CD1c-positive myeloid dendritic cell (primary cell): ENCODE data around the gene PSMA4.
"Not testable (repeated sequence)": the region's sequence is repeated elsewhere in the genome, so short reads cannot be mapped to it uniquely, and the experiment has no call there.

Source experiments
- DNase-seq: peaks from one replicate; pipeline ENCODE4 v3.0.0-alpha.2; 2016; ENCODE audit errors: extremely low spot score

The PSMA4 gene

DNA sequence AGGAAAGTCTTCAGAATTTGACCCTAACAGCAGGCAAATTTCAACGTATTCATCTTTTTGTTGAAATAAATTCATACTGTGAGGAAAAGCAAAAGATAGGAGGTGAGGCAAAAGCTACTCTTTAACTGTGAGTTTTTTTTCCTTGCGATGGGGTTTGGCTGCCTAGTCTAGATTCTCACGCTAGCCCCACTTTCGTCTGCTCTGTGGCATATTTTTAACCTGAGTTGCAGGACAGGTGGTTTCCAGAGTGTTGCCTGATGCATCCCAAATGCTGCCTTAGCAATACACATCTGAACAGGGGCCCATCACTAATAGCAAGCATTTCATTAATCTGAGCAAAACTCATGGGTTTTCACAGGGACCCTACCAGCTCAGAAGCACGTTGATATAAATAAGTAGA, 11.7 kb downstream of the PSMA4 start:
- DNase-seq: no peak

GRCh38 chr15:78552597-78552996, 12.4 kb downstream of the PSMA4 start:
- no peak for DNase-seq

- not testable (repeated sequence) for DNase-seq
Observed at GRCh38 chr15:78560201-78560600, 20.0 kb downstream of the PSMA4 start.

DNA sequence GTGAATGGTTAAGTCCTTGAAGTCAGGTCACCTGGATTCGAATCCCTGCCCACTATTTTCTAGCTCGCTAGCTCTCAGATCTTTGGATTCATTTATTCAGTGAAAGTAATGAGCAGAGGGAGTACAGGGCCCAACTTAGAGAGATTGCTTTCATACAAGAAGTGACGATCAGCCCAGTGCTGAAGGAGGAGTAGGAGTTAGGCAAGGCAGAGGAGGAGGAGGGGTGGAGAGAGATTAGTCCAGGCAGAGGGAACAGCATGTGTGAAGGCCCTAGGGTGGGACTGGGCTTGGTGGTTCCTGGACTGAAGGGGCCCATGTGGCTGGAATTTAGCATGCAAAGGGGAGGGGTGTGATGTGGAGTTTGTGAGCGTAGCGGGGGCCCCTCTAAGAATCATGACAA, 21.2 kb downstream of the PSMA4 start:
- no peak for DNase-seq

GRCh38 chr15:78563092-78563491, 22.8 kb downstream of the PSMA4 start:
- DNase-seq: no peak

GRCh38 chr15:78564743-78565096, 24.5 kb downstream of the PSMA4 start:
- no peak for DNase-seq

- peak; percentile 85 for DNase-seq
Observed at GRCh38 chr15:78565097-78565950, 25.1 kb downstream of the PSMA4 start, which contains the start of gene CHRNA5. Gene CHRNA5, plus strand, starts transcription at chr15:78565520. Its CDS starts 200 bp downstream, at chr15:78565720.

GRCh38 chr15:78565951-78566774, 25.9 kb downstream of the PSMA4 start:
- DNase-seq: peak; percentile 8

DNA sequence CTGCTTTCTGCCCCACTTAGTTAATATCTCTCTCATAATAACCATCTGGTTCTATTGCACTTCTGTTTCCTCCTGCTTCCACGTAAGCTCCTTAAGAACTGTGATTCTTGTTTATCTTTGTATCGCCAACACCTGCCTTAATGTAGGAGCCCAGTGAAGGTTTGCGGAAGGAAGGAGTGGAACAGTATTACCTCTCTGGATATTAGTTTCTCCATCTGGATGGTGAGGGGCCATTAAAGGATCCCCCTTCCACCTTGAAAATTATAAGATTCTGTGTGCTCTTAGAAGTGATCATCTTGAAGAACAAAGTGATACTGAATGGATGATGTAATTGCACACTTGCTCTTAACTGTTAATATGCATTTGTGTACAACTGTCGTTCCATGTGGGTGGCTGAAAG, 27.3 kb downstream of the PSMA4 start:
- no peak for DNase-seq

DNA sequence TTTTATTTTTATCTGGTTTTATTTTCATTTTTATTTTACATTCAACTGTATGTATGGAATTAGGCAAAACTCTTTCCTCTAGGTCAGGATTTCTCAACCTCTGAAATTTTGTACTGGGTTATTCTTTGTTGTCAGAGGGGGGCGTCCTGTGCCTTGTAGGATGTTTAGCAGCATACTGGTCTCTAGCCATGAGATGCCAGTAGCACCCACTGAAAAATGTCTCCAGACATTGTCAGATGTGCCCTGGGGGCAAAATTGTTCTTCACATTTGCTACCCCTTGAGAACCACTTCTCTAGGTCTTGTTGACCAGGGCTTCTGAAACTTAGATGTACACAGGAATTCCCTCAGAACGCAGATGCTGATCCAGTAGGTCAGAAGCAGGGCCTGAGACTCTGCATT, 30.5 kb downstream of the PSMA4 start:
- no peak for DNase-seq

- DNase-seq: no peak
Observed at GRCh38 chr15:78571382-78571781, 31.1 kb downstream of the PSMA4 start.

- DNase-seq: no peak
Observed at GRCh38 chr15:78573416-78573815, 33.2 kb downstream of the PSMA4 start.

- no peak for DNase-seq
Observed at GRCh38 chr15:78574944-78575343, 34.7 kb downstream of the PSMA4 start.

- no peak for DNase-seq
Observed at GRCh38 chr15:78597583-78597982, 57.3 kb downstream of the PSMA4 start.

DNA sequence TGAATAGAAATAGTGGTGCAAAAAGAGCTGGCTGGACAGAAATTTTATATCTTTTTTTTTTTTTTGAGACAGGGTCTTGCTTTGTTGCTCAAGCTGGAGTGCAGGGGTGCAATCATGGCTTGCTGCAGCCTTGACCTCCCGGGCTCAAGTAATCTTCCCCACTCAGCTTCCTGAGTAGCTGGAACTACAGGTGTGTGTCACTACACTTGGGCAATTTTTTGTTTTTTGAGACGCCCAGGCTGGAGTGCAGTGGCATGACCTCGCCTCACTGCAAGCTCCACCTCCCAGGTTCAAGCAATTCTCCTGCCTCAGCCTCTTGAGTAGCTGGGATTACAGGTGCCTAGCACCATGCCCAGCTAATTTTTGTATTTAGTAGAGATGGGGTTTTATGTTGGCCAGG, 58.1 kb downstream of the PSMA4 start:
- DNase-seq: no peak

GRCh38 chr15:78599189-78599588, 58.9 kb downstream of the PSMA4 start:
- no peak for DNase-seq
